ENCODE measurements around the gene ZNF527.

- TF ChIP-seq POLR2A (IDR thresholded peaks at IDR 0.05): no peak
- TF ChIP-seq, protein P1, sequence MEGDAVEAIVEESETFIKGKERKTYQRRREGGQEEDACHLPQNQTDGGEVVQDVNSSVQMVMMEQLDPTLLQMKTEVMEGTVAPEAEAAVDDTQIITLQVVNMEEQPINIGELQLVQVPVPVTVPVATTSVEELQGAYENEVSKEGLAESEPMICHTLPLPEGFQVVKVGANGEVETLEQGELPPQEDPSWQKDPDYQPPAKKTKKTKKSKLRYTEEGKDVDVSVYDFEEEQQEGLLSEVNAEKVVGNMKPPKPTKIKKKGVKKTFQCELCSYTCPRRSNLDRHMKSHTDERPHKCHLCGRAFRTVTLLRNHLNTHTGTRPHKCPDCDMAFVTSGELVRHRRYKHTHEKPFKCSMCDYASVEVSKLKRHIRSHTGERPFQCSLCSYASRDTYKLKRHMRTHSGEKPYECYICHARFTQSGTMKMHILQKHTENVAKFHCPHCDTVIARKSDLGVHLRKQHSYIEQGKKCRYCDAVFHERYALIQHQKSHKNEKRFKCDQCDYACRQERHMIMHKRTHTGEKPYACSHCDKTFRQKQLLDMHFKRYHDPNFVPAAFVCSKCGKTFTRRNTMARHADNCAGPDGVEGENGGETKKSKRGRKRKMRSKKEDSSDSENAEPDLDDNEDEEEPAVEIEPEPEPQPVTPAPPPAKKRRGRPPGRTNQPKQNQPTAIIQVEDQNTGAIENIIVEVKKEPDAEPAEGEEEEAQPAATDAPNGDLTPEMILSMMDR (IDR thresholded peaks at IDR 0.05): no peak
Measured at GRCh38 chr19:37332839-37333238, 38.1 kb upstream of the ZNF527 start.
